Epithelial cell of prostate (primary cell): ENCODE measurements around the gene PIK3CA.
"Not testable (repeated sequence)": the region's sequence is repeated elsewhere in the genome, so short reads cannot be mapped to it uniquely, and the experiment has no call there.

ENCODE experiments used
- DNase-seq: peaks from one replicate; pipeline ENCODE4 v3.0.0-alpha.2; 2011; ENCODE audit warnings: low read depth, low spot score
- H3K27ac ChIP-seq: fragments of 450-650 bp; 2 replicates; pipeline ENCODE4 v1.5.1; 2017; ENCODE audit warnings: mild to moderate bottlenecking

The PIK3CA gene

GRCh38 chr3:179147873-179148615, at the start of gene PIK3CA:
Gene PIK3CA (plus strand): TSS chr3:179148357. CDS start chr3:179198826, 50,469 bp downstream.
- DNase-seq: peak; percentile 96
- peak within 1 kb of the TSS; percentile 94 for H3K27ac ChIP-seq

- no peak for DNase-seq
- no peak overlapping the region for H3K27ac ChIP-seq
Observed at GRCh38 chr3:179098388-179099077, 49.6 kb upstream of the PIK3CA start.

- DNase-seq: no peak
- no peak overlapping the region for H3K27ac ChIP-seq
Observed at GRCh38 chr3:179100652-179101051, 47.5 kb upstream of the PIK3CA start.

GRCh38 chr3:179105881-179106280, 42.3 kb upstream of the PIK3CA start:
- DNase-seq: no peak
- H3K27ac ChIP-seq: no peak overlapping the region

- DNase-seq: no peak
- H3K27ac ChIP-seq: peak overlapping the region; percentile 62
Observed at GRCh38 chr3:179107617-179108016, 40.5 kb upstream of the PIK3CA start.

GRCh38 chr3:179108086-179108485, 40.1 kb upstream of the PIK3CA start:
- H3K27ac ChIP-seq: peak overlapping the region; percentile 62

GRCh38 chr3:179113903-179114302, 34.3 kb upstream of the PIK3CA start:
- no peak overlapping the region for H3K27ac ChIP-seq
- DNase-seq: no peak

More at GRCh38 chr3:179108086-179108485, 40.1 kb upstream of the PIK3CA start:
- no peak for DNase-seq

GRCh38 chr3:179115444-179115843, 32.7 kb upstream of the PIK3CA start:
- not testable (repeated sequence) for DNase-seq

GRCh38 chr3:179116816-179117215, 31.3 kb upstream of the PIK3CA start:
- no peak overlapping the region for H3K27ac ChIP-seq
- DNase-seq: no peak

More at GRCh38 chr3:179115444-179115843, 32.7 kb upstream of the PIK3CA start:
- H3K27ac ChIP-seq: peak overlapping the region; percentile 23

GRCh38 chr3:179132191-179132890, 15.8 kb upstream of the PIK3CA start:
- DNase-seq, H3K27ac ChIP-seq: not testable (repeated sequence)

GRCh38 chr3:179133575-179133974, 14.6 kb upstream of the PIK3CA start:
- DNase-seq: no peak
- H3K27ac ChIP-seq: no peak overlapping the region

- no peak for DNase-seq
- H3K27ac ChIP-seq: no peak overlapping the region
Observed at GRCh38 chr3:179136195-179136594, 12.0 kb upstream of the PIK3CA start.

GRCh38 chr3:179141890-179142289, 6.3 kb upstream of the PIK3CA start:
- no peak overlapping the region for H3K27ac ChIP-seq
- no peak for DNase-seq

GRCh38 chr3:179146911-179147513, 1.1 kb upstream of the PIK3CA start:
- peak overlapping the region; percentile 94 for H3K27ac ChIP-seq
- peak; percentile 18 for DNase-seq

- DNase-seq: no peak
- peak overlapping the region; percentile 94 for H3K27ac ChIP-seq
Observed at GRCh38 chr3:179147514-179147872, 664 bp upstream of the PIK3CA start.

- DNase-seq: no peak
- peak overlapping the region; percentile 94 for H3K27ac ChIP-seq
Observed at GRCh38 chr3:179148616-179149405, 654 bp downstream of the PIK3CA start.

- peak overlapping the region; percentile 94 for H3K27ac ChIP-seq
- no peak for DNase-seq
Observed at GRCh38 chr3:179149406-179149867, 1.3 kb downstream of the PIK3CA start.

GRCh38 chr3:179149951-179150350, 1.8 kb downstream of the PIK3CA start:
- H3K27ac ChIP-seq: no peak overlapping the region
- DNase-seq: no peak

GRCh38 chr3:179150610-179151009, 2.5 kb downstream of the PIK3CA start:
- H3K27ac ChIP-seq: no peak overlapping the region
- no peak for DNase-seq

GRCh38 chr3:179151474-179151873, 3.3 kb downstream of the PIK3CA start:
- H3K27ac ChIP-seq: no peak overlapping the region
- DNase-seq: no peak
